B cell (primary cell): Measurements from ENCODE around the gene RUNDC3A.

Source experiments
- CTCF ChIP-seq: fragments of 200-600 bp; IDR thresholded peaks from one replicate; pipeline ENCODE4 v1.8.0; 2022; ENCODE audit warnings: antibody characterized with exemption, mild to moderate bottlenecking
- EZH2 ChIP-seq: IDR thresholded peaks from 2 replicates; pipeline ENCODE4 v1.6.1; 2012; ENCODE audit warnings: borderline replicate concordance, low read depth, mild to moderate bottlenecking, moderate library complexity, low read length; ENCODE audit not compliant: insufficient read depth, poor library complexity, severe bottlenecking

GRCh38 chr17:44343510-44344209 lies 35.3 kb downstream of the RUNDC3A start:
- no peak for TF ChIP-seq EZH2
- no peak for TF ChIP-seq CTCF
